ENCODE results near the gene VAV1. TPM values are rescaled to one million over a fixed set of nuclear protein-coding genes. Genes with fewer than 3 reads are reported as not detected.

VAV1 gene
- total RNA-seq, 1 donor from 2014 or later = not detected

DNA sequence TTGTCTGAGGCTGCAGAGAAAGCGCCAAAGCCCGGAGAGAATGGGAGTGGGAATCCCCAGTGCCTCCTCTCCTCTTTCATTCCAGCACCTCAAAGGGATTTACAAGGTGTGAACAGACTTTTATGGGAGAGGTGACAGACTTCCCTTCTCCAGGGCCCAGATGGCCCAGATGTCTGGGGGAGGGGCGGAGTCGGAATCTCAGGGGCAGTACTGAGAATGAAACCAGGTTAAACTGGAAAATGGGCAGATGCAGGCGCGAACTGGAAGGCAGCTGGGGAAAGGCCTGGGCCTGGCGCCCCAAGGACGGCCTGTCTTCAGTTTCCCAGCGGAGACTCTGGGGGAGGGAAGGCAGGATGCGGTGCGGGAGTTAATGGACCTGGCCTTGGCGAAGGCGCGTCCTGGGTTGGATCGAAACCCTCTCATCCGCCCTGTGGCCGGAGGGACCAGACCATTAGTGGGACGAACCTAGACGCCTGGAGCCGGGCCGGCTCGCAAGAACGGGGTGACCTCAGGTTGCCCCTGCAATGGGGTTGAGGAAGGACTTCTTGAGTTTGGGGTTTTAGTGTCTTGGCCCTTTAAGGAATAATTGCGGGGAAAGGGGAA lies 33.6 kb upstream of the VAV1 start:
- peak overlapping the region; percentile 72 for H3K4me3 Mint-ChIP-seq (ENCODE audit: unreplicated experiment)
- DNase-seq (ENCODE audit: low spot score) = no peak
- H3K9me3 Mint-ChIP-seq (ENCODE audit: low read depth) = no peaks in the 10 kb centered on the region
- peak overlapping the region; percentile 97 for H3K27ac Mint-ChIP-seq (ENCODE audit: unreplicated experiment)
- TF ChIP-seq, protein P1, sequence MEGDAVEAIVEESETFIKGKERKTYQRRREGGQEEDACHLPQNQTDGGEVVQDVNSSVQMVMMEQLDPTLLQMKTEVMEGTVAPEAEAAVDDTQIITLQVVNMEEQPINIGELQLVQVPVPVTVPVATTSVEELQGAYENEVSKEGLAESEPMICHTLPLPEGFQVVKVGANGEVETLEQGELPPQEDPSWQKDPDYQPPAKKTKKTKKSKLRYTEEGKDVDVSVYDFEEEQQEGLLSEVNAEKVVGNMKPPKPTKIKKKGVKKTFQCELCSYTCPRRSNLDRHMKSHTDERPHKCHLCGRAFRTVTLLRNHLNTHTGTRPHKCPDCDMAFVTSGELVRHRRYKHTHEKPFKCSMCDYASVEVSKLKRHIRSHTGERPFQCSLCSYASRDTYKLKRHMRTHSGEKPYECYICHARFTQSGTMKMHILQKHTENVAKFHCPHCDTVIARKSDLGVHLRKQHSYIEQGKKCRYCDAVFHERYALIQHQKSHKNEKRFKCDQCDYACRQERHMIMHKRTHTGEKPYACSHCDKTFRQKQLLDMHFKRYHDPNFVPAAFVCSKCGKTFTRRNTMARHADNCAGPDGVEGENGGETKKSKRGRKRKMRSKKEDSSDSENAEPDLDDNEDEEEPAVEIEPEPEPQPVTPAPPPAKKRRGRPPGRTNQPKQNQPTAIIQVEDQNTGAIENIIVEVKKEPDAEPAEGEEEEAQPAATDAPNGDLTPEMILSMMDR (IDR thresholded peaks at IDR 0.05) = peak; percentile 62
- peaks cover 10% of the 10 kb centered on the region for H3K36me3 Mint-ChIP-seq (ENCODE audit: low read depth)
- H3K4me1 Mint-ChIP-seq (ENCODE audit: low read depth) = peaks cover 64% of the 10 kb centered on the region
- no peaks in the 10 kb centered on the region for H3K27me3 Mint-ChIP-seq (ENCODE audit: low read depth)

DNA sequence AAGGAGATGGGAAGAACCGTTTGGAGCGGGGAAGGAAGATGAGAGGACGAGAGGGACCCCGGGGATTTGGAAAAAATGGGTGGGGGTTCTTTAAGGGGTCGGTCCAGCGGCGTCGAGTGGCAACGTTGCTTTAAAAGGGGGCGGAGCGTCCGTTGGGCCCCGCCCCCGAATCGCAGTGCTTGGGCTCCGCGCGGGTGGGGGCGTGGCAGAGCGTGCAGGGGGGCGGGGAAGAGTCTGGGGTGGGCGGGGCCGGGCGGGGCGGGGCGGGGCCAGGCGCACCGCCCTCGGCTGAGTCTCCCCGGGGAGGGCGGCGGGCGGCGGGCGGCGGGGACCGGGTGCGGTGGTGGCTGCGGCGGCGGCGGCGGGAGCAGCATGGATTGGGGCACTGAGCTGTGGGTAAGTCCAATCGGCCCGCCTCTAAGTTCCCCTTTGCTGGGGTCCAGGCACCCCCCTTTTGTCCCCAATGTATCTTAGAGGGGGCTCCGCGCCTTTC lies 33.1 kb upstream of the VAV1 start, which contains the start of gene TRIP10:
Gene TRIP10, plus strand, starts transcription at position 291 of the 493 bp plus-strand sequence. Its CDS starts 82 bp downstream, at position 373.
- H3K4me1 Mint-ChIP-seq (ENCODE audit: low read depth) = peaks cover 70% of the 10 kb centered on the region

DNA sequence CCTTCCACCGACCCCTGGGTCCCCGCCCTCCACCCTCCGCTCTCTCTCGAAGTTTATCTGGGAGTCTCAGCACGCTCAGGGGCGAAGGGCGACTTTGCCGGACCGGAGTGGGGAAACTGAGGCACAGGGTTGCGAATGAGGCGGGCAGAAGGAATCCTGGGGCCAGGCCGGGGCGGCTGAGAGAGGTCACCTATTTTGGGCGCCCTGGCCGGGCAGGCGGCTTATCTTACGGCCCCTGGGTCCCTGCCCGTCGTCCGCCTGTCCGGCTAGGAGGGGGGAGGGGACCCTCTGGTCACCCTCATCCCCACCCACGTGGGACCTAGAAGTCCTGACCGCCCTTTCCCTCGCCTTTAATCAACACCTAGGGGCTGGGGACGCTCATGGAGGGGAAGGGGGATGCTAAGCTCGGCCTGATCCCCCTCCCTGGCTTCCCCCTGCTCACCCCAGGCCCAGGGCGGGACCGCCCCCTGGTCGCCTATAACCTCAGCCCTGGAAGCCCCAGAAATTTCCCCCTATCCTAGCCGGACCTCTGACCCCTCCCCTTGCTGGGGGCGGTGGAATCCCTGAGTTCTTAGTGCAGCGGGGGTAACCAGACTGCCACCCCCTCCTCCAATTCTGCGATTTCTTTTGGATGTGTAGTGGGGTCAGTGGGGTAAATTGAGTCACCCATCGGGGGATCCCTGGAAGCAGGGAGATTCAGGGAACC lies 32.5 kb upstream of the VAV1 start:
- peak overlapping the region; percentile 85 for H3K4me3 Mint-ChIP-seq (ENCODE audit: unreplicated experiment)
- H3K36me3 Mint-ChIP-seq (ENCODE audit: low read depth) = peaks cover 12% of the 10 kb centered on the region
- peaks cover 76% of the 10 kb centered on the region for H3K4me1 Mint-ChIP-seq (ENCODE audit: low read depth)
- H3K9me3 Mint-ChIP-seq (ENCODE audit: low read depth) = no peaks in the 10 kb centered on the region
- H3K27ac Mint-ChIP-seq (ENCODE audit: unreplicated experiment) = peak overlapping the region; percentile 57
- DNase-seq (ENCODE audit: low spot score) = no peak
- H3K27me3 Mint-ChIP-seq (ENCODE audit: low read depth) = no peaks in the 10 kb centered on the region
- TF ChIP-seq, protein P1 (IDR thresholded peaks at IDR 0.05) = no peak

More for the DNA sequence above, 33.1 kb upstream of the VAV1 start, which contains the start of gene TRIP10:
- Mint-ChIP-seq H3K27me3 (ENCODE audit: low read depth) (no peaks in the 10 kb centered on the region), H3K36me3 (ENCODE audit: low read depth) (peaks cover 14% of the 10 kb centered on the region), H3K27ac (ENCODE audit: unreplicated experiment) (peak within 1 kb of the TSS; percentile 97), H3K9me3 (ENCODE audit: low read depth) (no peaks in the 10 kb centered on the region), H3K4me3 (ENCODE audit: unreplicated experiment) (peak within 1 kb of the TSS; percentile 85)
- TF ChIP-seq, protein P1 (IDR thresholded peaks at IDR 0.05) = no peak
- no peak for DNase-seq (ENCODE audit: low spot score)

DNA sequence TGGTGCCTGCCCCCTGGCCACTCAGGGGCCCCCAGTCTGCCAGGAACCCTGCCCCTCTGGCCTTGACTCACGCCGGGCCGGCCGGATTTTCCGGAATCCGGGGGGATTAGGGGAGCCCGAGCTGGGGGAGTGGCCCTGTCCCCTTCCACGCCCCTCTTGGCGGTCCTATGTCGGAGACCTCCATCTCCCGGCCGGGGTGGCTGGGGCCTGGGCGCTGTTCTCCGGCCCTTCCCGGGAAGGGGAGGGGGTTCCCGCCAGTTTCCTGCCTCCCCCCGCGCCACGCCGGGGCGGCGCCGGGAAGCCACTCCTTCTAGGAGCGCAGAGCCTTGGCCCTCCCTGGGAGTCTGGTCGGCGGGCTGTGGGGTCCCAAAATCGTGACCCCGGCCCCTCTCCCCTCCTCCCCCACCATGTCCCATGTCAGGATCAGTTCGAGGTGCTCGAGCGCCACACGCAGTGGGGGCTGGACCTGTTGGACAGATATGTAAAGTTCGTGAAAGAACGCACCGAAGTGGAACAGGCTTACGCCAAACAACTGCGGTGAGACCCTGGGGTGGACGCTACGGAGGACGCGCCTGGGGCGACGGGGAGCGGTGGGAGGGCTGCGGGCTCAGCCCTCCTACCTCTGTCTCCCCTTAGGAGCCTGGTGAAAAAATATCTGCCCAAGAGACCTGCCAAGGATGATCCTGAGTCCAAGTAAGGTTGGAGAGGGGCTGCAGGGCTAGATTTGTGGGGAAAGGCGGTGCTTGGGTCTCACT lies 31.7 kb upstream of the VAV1 start:
- Mint-ChIP-seq H3K4me1 (ENCODE audit: low read depth) (peaks cover 77% of the 10 kb centered on the region), H3K9me3 (ENCODE audit: low read depth) (no peaks in the 10 kb centered on the region), H3K4me3 (ENCODE audit: unreplicated experiment) (peak overlapping the region; percentile 85), H3K27ac (ENCODE audit: unreplicated experiment) (peak overlapping the region; percentile 74), H3K27me3 (ENCODE audit: low read depth) (no peaks in the 10 kb centered on the region), H3K36me3 (ENCODE audit: low read depth) (peaks cover 16% of the 10 kb centered on the region)
- TF ChIP-seq, protein P1 (IDR thresholded peaks at IDR 0.05) = peak; percentile 4
- DNase-seq (ENCODE audit: low spot score) = no peak

DNA sequence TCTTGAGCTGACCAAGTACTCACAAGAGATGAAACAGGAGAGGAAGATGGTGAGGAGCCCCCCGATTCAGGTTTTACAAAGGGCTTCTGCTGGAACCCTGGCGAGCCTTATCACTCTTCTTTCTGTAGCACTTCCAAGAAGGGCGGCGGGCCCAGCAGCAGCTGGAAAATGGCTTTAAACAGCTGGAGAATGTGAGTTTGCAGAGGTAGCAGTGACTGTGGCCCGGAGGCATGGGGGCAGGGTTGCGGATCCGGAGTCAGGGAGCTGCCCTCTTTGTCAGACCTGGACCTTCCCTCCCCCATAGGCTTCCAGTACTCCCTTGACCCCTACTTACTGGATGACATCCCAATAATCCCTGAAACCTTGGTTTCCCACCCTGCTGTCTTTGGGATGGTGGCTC lies 29.4 kb upstream of the VAV1 start:
- Mint-ChIP-seq H3K9me3 (ENCODE audit: low read depth) (no peaks in the 10 kb centered on the region), H3K27me3 (ENCODE audit: low read depth) (no peaks in the 10 kb centered on the region), H3K27ac (ENCODE audit: unreplicated experiment) (peak overlapping the region; percentile 87), H3K36me3 (ENCODE audit: low read depth) (peaks cover 25% of the 10 kb centered on the region), H3K4me3 (ENCODE audit: unreplicated experiment) (peak overlapping the region; percentile 42), H3K4me1 (ENCODE audit: low read depth) (peaks cover 68% of the 10 kb centered on the region)
- TF ChIP-seq, protein P1 (IDR thresholded peaks at IDR 0.05) = no peak
- DNase-seq (ENCODE audit: low spot score) = no peak

Data from chondrocyte (in vitro differentiated cells).